NCI-H1694 treated with DMSO at 0.1 percent for 48 hours (cell line): ENCODE results near the gene OMG.
"Not testable (repeated sequence)": the region's sequence is repeated elsewhere in the genome, so short reads cannot be mapped to it uniquely, and the experiment has no call there.

ENCODE experiments used
- DNase-seq: peaks from one replicate; lab custom pipeline; 2025; lab: John Stamatoyannopoulos, UW

Gene OMG

DNA sequence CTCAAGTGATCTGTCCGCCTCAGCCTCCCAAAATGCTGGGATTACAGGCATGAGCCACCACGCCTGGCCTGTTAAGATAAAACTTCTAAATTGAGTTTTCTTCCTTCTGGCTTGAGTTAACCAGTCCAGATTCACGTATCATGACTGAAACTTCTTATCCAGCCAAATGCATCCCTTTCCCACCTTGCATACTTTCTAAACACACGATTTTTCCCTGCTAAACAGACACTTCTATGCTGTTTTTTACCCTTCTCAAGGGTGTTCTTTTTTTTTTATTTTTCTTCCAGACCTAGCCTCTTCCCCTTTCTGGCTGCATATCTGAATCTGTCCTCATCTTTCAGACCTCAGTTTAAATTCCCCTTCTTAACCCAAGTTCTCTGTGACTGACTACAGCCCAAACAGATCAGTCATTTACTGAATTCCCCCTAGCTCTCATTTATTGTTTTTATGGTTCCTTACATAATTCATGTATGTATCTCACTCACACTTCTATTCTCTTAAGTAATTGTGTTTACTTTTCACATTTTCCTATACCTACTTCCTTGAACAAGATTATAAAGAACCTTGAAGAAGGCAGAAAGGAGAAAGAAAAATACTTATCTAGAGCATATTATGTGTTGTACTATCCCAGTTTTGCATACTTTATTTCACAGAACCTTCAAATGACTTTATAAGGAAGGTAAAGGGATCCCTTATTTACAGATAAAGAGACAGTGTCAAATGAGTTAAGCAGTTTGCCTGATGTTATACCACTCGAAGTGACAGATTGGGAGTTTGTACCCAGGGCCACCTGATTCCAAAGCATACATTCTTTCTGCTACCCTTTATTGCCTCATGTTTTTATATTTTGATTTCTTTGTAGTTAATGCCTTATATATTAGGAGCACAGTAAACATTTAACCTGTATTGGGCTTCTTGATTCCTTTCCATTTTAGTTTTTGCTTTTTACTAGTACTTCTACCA, 11.6 kb upstream of the OMG start:
- DNase-seq = no peak

DNA sequence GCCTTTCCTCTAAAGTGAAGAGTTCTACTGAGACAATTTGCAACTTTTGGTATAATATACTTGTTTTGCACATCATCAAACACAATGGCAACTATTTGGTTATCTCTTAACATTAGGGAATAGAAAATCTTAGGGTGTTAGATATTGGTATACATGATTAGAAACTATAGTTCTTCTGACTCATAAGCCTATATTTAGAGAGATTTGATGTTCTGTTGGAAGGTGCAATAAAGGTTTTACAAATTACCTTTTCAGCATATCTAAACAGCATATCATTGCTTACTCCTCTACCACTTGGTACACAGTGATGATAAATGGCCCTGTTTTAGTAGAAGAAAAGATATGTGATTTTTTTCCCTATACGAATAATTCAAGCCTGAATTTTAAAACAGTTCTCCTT, 10.6 kb upstream of the OMG start:
- DNase-seq = no peak

DNA sequence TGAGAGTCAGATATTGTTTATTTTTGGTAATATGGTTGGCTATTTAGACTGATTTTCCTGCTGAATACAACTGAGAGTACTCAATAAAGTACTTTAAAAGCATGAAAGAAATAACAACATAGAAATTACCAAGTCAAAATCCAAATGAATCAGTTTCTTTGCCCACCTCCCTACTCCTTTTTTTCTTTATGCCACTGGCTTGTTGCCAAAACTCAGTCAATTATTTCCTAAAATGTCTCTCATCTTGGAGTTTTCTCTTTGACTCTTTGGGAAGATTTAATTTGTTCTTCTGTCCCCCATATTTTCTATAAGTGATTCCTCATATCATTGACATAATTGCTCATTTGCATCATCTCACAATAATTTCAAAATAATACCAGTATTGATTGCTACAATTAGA, 2.6 kb upstream of the OMG start:
- no peak for DNase-seq

DNA sequence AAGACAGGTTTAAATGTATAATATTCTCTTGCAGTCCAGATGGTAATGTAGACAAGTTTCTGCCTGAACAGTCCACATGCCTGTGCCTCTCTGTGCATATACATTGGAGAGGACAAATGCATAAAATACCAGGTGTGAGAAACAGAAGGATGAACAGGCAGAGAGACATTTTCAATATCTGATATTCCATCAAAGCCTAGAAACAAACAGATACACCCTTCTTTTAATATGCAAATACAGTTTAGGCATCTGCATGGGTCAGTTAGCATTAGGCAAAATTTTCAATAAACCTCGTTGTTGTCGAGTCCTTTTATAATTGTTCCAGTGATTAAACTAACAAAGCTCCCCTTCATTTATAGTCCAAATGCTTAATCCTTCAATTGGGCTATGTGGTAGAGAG, 897 bp downstream of the OMG start:
- peak; percentile 34 for DNase-seq

DNA sequence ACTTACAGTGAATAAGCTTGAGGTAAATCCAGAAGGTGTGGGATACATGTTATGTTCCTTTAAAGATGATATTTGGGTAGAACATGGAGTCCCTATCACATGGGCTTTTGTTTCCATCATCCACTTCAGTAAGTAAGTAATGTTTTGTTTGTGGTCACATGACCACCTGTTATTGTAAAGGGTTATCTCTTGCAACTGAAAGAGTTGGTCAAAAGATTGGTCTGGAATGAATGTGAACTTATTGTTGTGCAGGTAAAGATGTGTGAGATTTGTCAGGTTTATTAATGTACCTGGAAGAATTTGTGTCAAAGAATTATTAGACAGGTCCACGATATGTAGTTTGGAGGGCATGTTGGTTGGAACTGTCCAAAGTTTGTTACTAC, 1.6 kb downstream of the OMG start:
- no peak for DNase-seq

DNA sequence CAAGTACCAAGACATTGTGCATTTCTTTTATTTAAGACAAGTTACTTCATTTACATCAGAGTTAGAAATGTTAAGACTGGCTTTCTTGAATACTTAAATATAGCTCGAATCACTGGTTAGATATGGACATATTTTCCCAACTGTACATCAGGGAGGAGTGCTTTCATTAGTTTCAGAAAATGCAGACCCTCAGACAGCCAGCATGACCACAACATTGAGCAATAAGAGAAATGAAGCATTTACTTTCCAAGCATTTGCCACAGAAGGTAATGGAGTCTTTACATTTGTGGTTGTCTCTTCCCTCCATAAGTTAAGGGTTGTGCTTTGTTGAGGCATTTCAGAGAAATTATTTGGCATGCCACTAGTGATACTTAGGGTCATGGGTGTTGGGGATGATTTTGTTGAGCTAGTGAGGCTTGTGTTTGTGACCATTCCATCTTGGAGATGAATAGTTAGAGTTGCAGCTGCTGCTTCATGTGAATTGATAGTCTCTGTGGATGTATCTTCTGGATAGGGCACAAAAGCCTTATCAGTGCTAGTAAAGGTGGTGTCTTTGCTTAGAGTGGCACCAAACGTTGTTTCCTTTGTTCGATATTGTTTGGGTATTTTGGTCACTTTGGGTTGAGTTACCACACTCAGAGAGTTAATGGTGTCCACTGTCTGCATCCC, 2.1 kb downstream of the OMG start:
- DNase-seq = no peak

DNA sequence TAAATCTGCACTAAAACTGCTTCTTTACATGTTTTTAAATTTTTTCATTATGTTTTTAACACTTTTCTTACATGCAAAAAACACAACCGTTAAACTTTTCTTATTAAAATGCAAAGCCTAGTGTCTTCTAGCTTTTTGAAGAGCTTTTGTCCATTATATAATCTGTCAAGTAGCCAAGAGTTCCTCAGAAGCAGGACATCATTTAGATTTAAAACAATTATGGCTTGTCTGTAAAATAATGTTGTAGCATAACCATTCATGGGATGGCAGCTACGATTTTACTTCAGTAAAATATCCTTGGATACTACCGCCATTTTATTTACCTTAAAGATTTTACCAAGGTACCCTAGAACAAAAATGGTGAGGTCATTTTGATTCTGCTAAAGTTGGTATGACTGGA, 2.8 kb downstream of the OMG start:
- DNase-seq = no peak

DNA sequence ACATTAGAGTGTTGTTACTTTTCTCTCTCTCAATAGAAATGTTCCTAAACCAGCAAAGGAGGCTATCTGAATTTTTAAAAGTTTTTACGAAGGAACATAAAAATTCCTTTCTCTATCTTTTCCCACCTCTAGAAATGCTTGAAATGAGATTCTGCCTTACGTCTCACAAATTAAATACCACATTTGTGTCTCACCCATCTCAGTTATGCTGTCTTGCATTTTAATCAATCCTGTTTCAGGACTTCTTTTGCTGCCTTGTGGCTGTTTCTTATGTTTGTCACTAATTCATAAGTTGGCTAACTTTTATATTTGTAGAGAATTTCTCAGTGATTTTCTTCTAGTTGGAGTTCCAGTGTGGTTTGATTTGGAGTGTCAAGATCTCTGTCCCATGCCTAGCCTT, 3.5 kb downstream of the OMG start:
- no peak for DNase-seq

DNA sequence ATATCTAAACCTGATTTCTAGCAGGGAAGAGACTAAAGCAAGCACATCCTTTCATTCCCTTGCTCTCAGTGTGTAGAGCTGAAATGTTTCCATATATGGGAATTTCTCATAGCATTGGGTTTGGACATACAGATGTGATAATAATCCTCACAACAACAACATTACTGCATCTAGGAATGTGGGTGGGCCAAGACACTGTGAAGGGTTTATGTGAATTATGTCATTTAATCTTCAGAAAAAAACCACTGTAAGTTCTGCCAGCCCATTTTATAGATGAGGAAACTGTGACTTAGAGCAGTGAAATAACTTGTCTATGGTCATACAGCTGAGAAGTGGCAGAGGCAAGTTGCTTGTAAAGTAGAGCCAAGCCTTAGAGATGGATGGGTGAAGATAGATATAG, 5.2 kb downstream of the OMG start:
- DNase-seq = no peak

DNA sequence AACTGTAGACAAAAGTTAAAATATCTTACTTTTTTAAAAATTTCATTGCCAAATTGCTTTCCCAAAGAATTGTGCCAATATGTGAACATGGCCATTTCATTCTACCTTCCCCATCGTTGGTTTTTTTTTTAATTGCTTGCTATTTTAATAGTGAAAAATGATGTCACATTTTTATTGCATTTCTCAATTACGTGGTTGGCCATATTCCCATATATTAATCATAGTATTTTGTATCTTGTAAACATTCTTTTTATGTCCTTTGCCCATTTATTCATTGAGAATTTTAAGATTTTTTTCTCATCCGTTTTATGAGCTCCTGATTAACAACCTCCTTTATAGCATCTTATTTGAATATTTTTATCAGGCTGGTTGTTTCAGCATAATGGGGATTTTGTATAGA, 7.2 kb downstream of the OMG start:
- DNase-seq = no peak

DNA sequence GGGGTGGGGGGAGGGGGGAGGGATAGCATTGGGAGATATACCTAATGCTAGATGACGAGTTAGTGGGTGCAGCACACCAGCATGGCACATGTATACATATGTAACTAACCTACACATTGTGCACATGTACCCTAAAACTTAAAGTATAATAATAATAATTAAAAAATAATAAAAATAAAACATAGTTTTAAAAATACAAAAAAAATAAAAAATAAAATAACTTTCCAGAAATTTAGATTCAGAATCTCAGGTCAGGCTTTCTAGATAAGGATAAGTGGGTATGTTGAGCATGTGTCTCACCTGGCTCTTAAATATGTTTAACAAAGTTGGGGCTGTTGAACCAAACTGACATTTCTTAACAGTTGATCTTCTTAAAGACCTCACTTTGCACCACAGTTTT, 9.1 kb downstream of the OMG start:
- not testable (repeated sequence) for DNase-seq

DNA sequence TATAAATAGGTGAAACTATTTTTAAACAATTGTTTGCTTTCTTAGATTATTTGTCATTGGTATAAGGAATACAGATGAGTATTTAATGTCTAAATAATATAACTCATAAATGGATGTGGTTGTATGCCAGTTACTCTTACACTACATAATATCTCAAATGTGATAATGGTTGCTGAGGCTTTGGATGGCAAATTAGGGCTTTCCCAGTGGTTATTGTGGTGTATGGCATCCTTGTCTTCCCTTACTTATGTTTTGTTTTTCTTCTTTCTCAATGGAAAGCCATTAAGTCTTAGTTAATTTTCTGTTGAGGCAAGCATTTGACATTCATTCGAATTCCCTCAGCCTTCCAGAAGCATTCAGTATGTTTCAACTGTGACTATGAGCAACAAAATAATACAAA, 10.5 kb downstream of the OMG start:
- no peak for DNase-seq

DNA sequence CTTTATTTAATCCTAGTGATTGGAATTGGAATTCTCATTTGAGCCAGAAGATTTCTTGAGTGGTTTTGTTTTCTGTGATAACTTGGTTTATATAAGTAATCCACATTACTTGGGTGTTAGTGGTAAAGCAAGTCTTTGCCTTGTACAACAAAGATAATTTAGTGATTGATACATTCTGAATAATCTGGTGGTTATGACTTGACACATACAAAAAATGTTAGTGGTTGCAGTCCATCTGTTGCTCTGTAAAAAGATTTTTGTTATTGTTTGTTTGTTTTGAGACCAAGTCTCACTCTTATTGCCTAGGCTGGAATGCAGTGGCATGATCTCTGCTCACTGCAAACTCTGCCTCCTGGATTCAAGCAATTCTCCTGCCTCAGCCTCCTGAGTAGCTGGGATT, 13.2 kb downstream of the OMG start:
- no peak for DNase-seq

DNA sequence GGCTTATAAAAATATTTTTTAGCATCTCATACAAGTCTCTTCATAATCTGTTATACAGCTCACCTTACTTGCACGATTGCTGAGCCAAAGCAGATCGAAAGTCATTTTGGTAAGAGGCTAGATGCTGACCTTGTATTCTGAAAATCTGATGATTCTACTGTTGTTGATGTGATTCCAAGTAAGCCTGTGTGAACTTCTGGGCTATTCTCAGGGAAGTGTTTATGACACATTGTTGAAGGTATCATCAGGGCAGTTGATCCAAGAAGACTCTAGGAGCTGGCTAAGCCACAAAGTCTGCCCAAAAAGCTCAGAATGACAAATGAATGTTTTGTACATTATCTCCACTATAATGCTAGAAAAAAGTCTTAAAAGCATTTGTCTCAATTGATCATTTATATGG, 16.0 kb downstream of the OMG start:
- no peak for DNase-seq

DNA sequence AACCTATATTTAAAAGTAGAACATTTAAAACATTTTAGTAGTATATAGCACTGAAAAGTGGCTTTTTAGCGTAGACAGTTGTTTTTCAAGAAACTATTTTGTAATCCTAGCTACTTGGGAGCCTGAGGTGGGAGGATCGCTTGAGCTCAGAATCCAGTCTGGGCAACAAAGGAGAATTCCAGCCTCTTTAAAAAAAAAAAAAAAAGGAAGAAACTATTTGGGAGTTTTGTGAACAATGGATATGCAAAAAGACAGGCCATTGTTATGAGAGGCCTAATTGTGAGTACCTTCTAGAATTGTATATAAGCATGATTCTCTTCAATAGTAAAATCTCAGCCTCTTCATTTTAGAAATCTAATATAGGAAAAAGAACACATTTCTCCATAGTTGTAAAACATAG, 17.6 kb downstream of the OMG start:
- no peak for DNase-seq

DNA sequence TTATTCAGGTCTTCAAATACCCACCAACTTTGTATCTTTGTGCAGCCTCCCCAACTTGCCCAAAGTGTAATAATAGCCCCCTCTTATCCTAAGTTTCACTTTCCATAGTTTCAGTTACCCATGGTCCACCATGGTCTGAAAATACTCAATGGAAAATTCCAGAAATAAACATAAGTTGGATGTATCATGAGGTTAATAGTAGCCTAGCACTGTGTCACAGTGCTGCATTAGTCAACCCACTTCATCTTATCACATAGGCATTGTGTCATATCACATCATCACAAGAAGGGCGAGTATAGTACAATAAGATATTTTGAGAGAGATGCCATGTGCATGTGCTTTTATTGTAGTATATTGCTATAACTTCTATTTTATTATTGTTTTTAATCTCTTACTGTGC, 21.9 kb downstream of the OMG start:
- no peak for DNase-seq

DNA sequence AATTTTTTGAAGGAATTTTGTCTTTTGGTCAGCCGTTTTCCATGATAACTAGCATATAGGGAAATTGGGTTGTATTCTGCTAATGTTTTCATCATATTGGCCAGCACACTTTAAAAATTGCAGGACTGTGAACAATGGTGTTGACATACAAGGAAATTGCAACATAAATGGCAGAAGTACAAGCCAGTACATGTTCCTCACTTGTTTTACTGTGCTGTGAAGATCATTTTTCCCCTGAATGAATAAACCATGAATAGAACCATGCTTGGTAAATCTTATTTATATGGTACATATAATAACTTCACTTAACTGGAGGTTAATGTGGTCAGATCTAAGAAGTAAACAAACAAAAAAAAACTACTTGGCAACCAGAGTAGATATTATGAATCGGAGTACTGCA, 22.8 kb downstream of the OMG start:
- peak; percentile 1 for DNase-seq

DNA sequence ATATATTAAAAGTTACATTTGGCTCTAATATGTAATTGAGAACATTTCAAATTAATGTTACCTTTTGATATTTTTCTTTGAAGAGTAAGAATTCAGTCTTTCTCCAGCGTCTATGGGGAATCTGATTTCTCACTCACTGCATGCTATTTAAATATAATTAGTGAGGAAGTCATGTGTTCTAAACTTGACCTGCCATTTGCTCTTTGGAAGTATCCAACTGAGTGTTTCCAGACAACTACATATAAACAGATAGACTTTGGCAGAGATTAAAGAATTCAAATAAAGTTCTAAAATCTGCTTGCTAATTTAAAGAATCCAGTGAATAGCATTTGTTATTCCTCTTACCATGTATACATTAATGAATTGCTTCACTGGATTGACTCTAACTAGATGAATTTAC, 23.5 kb downstream of the OMG start:
- no peak for DNase-seq

DNA sequence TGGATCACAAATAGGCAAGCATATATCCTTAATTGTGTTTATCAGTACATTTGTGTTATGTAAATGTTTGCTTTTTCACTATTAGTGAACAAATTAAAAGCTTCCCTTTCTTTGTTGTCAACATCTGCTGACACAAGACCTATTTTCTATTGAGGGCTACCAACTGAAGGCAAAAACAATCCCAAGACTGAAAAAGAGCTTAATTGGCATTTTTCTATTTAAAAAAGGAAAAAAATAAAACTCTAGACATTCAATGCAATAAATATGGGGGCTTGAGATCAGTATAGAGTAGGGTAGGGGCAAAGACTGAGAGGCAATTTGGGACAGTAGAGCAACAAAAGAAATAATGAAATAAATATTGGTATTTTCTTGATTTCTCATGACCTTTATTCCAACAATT, 24.2 kb downstream of the OMG start:
- DNase-seq = no peak

DNA sequence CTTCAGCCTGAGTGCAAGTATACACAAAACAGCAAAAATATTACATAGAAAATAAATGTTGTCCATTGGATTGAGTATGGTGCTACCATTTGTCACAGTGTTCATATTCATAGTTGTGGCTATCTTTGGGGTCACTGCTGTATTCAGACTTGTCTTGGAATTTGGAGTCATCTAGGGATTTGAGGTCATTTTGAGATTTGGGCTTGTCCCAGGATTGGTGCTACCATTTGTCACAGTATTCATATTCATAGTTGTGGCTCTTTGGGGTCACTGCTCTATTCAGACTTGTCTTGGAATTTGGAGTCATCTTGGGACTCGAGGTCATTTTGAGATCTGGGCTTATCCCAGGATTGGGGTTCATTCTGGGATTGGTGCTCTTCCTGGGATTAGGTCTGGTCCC, 24.8 kb downstream of the OMG start:
- DNase-seq = no peak

DNA sequence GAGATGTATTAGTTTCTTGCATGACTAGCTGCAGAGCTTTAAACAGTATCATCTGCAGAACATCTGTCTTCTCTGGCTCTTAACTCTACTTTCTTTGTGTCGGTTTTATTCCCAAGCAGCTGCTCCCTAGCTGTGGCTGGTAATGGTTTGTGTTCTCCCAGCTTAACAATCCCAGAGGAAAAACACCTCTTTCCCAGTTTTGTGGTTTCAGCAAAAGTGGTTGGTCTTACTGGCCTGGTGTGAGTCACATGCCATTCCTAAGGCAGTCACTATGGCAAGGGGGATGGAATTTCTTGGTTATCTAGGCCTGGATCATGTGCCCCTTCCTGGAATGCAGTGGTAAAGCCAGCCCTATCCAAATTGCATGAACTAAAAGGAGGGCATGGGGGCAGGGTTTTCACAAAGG, 27.5 kb downstream of the OMG start:
- DNase-seq = no peak

DNA sequence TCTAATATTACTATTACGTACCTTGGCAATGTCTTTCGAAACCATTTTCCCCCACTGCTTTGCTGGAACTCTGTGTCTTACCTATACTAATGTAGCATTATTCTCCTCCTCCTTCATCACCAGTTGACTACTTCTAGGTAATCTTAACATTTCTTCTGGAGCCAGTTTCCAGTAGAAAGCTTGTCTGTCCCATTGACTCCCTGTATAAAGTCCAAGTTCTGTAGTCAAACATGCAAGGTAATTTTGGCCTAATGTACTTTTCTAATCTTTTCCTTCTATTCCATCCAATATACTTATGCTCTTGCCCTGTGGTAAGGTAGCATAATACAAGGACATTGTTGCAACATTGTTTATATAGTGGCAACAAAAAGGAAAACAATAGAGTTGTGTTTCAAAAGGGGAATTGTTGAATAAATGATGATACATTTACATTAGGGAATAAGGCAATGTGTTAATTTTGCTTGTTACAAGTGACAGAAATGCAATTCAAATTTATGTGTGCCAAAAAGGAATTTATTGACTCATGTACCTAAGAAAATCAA, 27.9 kb downstream of the OMG start:
- no peak for DNase-seq

DNA sequence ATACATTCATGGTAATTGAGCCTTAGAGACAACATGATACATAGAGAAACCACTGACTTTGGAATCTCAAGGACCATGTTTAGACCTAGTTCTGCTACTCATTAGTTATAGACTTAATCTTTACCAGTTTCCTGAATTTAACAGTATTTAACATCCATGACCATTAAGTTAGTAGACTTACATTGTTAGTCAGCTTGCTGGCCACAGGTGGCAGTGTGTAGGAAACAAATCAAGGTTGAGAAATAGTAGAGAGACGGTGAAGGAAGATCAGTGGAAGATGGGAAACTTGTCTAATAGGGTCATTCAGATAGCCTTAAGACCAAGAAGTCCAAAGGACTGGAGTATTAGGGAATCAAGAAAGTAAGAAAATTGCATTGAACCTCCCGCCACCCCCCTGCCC, 31.0 kb downstream of the OMG start:
- DNase-seq = no peak
